Panc1 (cell line): Measurements from ENCODE around the gene NTM. TPM values are rescaled to one million over a fixed set of nuclear protein-coding genes. Genes with fewer than 3 reads are reported as not detected.

Experiments used
- ATAC-seq: fragments of 200-7000 bp; cut with Tn5 transposase; 2 replicates; pipeline ENCODE4 v1.9.1; 2020; ENCODE audit warnings: mild to moderate bottlenecking, moderate library complexity
- BruUV-seq: library from RNA; stranded (reverse); fragments of 400-500 nt; replicated peaks from 2 replicates; lab custom pipeline; 2021; lab: Mats Ljungman, UMichigan
- CTCF ChIA-PET: fragments of 300-600 bp; sonication (Branson Sonifier 250); formaldehyde crosslinking; loops from one replicate; lab custom pipeline; 2022; ENCODE audit warnings: antibody characterized with exemption; lab: Charles Lee
- POLR2A ChIA-PET: fragments of 300-600 bp; sonication (Branson Sonifier 250); formaldehyde crosslinking; loops from one replicate; lab custom pipeline; 2022; ENCODE audit warnings: antibody characterized with exemption; lab: Charles Lee
- DNase-seq: peaks from one replicate; pipeline ENCODE4 v3.0.0-alpha.2; 2010; ENCODE audit warnings: low read depth, low spot score
- H3K27ac ChIP-seq: 2 replicates; pipeline ENCODE4 v1.5.1; 2011; ENCODE audit warnings: mild to moderate bottlenecking, low read length, inconsistent platforms
- H3K27me3 ChIP-seq: fragments of 200-500 bp; sonication (Bioruptor generic); 2 replicates; pipeline ENCODE4 v1.6.0; 2014; ENCODE audit warnings: low read length, inconsistent platforms; ENCODE audit not compliant: control insufficient read depth, insufficient read depth
- H3K36me3 ChIP-seq: fragments of 200-500 bp; sonication (Bioruptor generic); 2 replicates; pipeline ENCODE4 v1.5.1; 2014; ENCODE audit warnings: inconsistent platforms, mild to moderate bottlenecking, low read length, moderate library complexity; ENCODE audit not compliant: control insufficient read depth, insufficient read depth
- H3K4me1 ChIP-seq: 2 replicates; pipeline ENCODE4 v1.5.1; 2011; ENCODE audit warnings: inconsistent platforms, mild to moderate bottlenecking, low read length, moderate library complexity; ENCODE audit not compliant: control insufficient read depth, insufficient read depth
- H3K4me3 ChIP-seq, 2 experiments: 2 replicates each; pipeline ENCODE4 v1.5.1; 2011 to 2012; ENCODE audit warnings: low read depth in 2 of 2, low read length in 2 of 2, mild to moderate bottlenecking in 2 of 2, inconsistent platforms in 1 of 2, moderate library complexity in 1 of 2
- H3K9me3 ChIP-seq: fragments of 200-500 bp; sonication (Bioruptor generic); 2 replicates; pipeline ENCODE4 v1.5.1; 2014; ENCODE audit warnings: low read depth, mild to moderate bottlenecking, inconsistent platforms, low read length, moderate library complexity; ENCODE audit not compliant: control insufficient read depth, insufficient read depth
- POLR2AphosphoS5 ChIP-seq: IDR thresholded peaks from 2 replicates; pipeline ENCODE4 v1.6.1; 2012; ENCODE audit warnings: mild to moderate bottlenecking, low read depth, low read length, moderate library complexity
- SIN3A ChIP-seq: IDR thresholded peaks from 2 replicates; pipeline ENCODE4 v1.6.1; 2012; ENCODE audit warnings: low read depth, mild to moderate bottlenecking, low read length, moderate library complexity, borderline replicate concordance; ENCODE audit not compliant: insufficient read depth
- TCF7L2 ChIP-seq: IDR thresholded peaks from 2 replicates; pipeline ENCODE4 v1.6.1; 2011; ENCODE audit warnings: mild to moderate bottlenecking, low read depth, low read length, inconsistent platforms
- in situ Hi-C: cut with HindIII; loops from 2 replicates; pipeline ENCODE4 v1.10.0; 2016; ENCODE audit warnings: low sequenced_read_pairs, low pct_unique_long_range_greater_than_20kb
- intact Hi-C: fragments of 100-400 bp; cut with micrococcal nuclease; formaldehyde crosslinking; loops from one replicate; pipeline ENCODE4 v1.10.0; 2022; ENCODE audit not compliant: unreplicated experiment
- total RNA-seq: library from RNA; stranded (reverse); gene quantifications from one replicate; pipeline ENCODE4 v1.2.1, GENCODE V29; 2021; ENCODE audit not compliant: unreplicated experiment
- TF ChIP-seq, protein P1 (sequence below): fragments of 450-650 bp; IDR thresholded peaks from 2 replicates; pipeline ENCODE4 v1.5.1; 2017; ENCODE audit warnings: mild to moderate bottlenecking
- TF ChIP-seq, protein P2 (sequence below), 2 experiments: IDR thresholded peaks; 2 replicates each; pipeline ENCODE4 v1.6.1; 2011 to 2012; ENCODE audit warnings: low read depth in 2 of 2, control low read depth in 1 of 2, low read length in 1 of 2, mild to moderate bottlenecking in 1 of 2, moderate library complexity in 1 of 2; ENCODE audit not compliant: insufficient read depth in 1 of 2

The NTM gene
- total RNA-seq, 1 experiment from 2014 or later = 0.10 TPM

DNA sequence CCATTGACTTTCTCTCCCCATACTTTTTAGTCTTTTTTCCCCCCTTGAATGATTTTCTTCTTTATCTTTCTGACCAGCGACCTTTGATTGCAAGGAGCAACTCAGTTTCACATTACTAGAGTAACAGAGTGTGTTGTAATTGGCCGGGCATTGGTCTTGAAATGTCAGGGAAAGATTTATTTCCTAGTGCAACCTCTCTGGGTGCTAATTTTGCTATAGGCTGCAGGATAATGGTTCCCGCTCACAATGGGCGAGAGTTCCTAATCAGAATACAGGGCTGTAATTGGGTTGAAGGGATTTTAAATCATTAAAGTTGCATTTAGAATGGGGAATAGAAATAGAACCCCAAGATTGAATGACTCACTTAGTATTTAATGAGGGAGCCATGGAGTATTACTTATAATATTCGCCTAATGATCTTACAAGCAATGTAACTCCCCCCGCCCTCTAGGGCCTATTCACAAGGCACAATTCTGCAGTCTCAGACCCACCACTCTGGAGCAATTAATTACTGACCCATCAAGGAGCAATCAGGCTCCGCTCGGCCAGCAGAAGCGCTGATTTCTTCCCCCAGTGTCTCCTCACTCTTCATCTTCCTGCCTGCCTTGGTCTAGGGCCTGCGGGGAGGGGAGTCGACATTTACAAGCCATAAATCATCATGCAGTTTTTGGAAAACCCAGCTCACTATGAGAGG, 725.9 kb downstream of the NTM start:
- ChIA-PET CTCF (no interaction called here), POLR2A (no interaction called here)
- Histone ChIP-seq H3K36me3 (no peaks in the 10 kb centered on the region), H3K4me1 (no peaks in the 10 kb centered on the region; the same call in 1 of the 2 replicates), H3K4me3 (no peak overlapping the region), H3K27ac (no peak overlapping the region), H3K27me3 (no peaks in the 10 kb centered on the region; the same call in 1 of the 2 replicates), H3K9me3 (no peaks in the 10 kb centered on the region)
- in situ Hi-C loops = no loop called here
- TF ChIP-seq SIN3A (no peak), TCF7L2 (no peak), POLR2AphosphoS5 (no peak)
- TF ChIP-seq, protein P1, sequence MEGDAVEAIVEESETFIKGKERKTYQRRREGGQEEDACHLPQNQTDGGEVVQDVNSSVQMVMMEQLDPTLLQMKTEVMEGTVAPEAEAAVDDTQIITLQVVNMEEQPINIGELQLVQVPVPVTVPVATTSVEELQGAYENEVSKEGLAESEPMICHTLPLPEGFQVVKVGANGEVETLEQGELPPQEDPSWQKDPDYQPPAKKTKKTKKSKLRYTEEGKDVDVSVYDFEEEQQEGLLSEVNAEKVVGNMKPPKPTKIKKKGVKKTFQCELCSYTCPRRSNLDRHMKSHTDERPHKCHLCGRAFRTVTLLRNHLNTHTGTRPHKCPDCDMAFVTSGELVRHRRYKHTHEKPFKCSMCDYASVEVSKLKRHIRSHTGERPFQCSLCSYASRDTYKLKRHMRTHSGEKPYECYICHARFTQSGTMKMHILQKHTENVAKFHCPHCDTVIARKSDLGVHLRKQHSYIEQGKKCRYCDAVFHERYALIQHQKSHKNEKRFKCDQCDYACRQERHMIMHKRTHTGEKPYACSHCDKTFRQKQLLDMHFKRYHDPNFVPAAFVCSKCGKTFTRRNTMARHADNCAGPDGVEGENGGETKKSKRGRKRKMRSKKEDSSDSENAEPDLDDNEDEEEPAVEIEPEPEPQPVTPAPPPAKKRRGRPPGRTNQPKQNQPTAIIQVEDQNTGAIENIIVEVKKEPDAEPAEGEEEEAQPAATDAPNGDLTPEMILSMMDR = no peak
- TF ChIP-seq, protein P2, sequence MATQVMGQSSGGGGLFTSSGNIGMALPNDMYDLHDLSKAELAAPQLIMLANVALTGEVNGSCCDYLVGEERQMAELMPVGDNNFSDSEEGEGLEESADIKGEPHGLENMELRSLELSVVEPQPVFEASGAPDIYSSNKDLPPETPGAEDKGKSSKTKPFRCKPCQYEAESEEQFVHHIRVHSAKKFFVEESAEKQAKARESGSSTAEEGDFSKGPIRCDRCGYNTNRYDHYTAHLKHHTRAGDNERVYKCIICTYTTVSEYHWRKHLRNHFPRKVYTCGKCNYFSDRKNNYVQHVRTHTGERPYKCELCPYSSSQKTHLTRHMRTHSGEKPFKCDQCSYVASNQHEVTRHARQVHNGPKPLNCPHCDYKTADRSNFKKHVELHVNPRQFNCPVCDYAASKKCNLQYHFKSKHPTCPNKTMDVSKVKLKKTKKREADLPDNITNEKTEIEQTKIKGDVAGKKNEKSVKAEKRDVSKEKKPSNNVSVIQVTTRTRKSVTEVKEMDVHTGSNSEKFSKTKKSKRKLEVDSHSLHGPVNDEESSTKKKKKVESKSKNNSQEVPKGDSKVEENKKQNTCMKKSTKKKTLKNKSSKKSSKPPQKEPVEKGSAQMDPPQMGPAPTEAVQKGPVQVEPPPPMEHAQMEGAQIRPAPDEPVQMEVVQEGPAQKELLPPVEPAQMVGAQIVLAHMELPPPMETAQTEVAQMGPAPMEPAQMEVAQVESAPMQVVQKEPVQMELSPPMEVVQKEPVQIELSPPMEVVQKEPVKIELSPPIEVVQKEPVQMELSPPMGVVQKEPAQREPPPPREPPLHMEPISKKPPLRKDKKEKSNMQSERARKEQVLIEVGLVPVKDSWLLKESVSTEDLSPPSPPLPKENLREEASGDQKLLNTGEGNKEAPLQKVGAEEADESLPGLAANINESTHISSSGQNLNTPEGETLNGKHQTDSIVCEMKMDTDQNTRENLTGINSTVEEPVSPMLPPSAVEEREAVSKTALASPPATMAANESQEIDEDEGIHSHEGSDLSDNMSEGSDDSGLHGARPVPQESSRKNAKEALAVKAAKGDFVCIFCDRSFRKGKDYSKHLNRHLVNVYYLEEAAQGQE (IDR thresholded peaks at IDR 0.05; ENCODE audit: insufficient read depth in 1 of 2, low read depth in 2 of 2, low read length in 1 of 2) = no peak
- intact Hi-C loops = no loop called here
- DNase-seq = no peak
- no peak for ATAC-seq
- BruUV-seq = no TSS peak

DNA sequence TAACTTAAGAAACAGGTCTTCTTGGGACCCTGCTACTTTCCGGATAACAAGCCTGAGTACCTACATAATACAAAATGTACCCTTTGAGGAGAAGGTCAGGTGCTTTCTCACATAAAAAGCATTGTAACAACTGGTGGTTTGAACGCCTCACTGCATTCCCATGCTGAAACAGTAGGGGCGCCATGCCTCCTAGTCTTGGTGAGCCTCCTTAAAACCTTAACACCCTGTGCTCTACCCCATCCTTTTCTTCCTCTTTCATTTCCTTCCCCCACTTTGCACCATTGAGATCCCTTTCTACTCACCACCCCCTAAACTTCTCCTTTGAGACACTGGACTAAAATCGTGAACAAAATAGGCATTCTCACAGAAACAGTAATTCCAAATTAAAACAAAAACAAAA, 729.3 kb downstream of the NTM start:
- no peak overlapping the region for H3K27ac ChIP-seq
- ChIA-PET CTCF (no interaction called here), POLR2A (no interaction called here)
- ATAC-seq = no peak
- in situ Hi-C loops (no loop called here), intact Hi-C loops (no loop called here)
- BruUV-seq = no TSS peak
- no peaks in the 10 kb centered on the region; the same call in 1 of the 2 replicates for H3K4me1 ChIP-seq
- TF ChIP-seq SIN3A = no peak
- TF ChIP-seq, protein P1 = peak; percentile 66
- H3K27me3 ChIP-seq = no peaks in the 10 kb centered on the region; the same call in 1 of the 2 replicates
- H3K36me3 ChIP-seq = no peaks in the 10 kb centered on the region
- H3K9me3 ChIP-seq = no peaks in the 10 kb centered on the region
- H3K4me3 ChIP-seq = no peak overlapping the region
- peak; percentile 25 for DNase-seq
